GM23248 (cell line): Measurements from ENCODE around the gene GLYR1. TPM values are rescaled to one million over a fixed set of nuclear protein-coding genes. Genes with fewer than 3 reads are reported as not detected.

Source experiments
- DNase-seq: peaks from one replicate; pipeline ENCODE4 v3.0.0-alpha.2; 2015
- H2AFZ ChIP-seq: fragments of 200-600 bp; sonication (generic); 2 replicates; pipeline ENCODE4 v1.6.1; 2016; ENCODE audit warnings: antibody characterized with exemption
- H3F3A ChIP-seq: fragments of 200-600 bp; sonication (generic); 2 replicates; pipeline ENCODE4 v1.6.1; 2016; ENCODE audit warnings: mild to moderate bottlenecking, antibody characterized with exemption, mixed run types; ENCODE audit not compliant: insufficient read depth
- H3K27ac ChIP-seq: fragments of 200-600 bp; sonication (generic); 2 replicates; pipeline ENCODE4 v1.5.1; 2016; ENCODE audit warnings: mild to moderate bottlenecking
- H3K27me3 ChIP-seq: fragments of 200-600 bp; sonication (generic); replicated peaks from 2 replicates; pipeline ENCODE4 v1.6.1; 2016; ENCODE audit warnings: mild to moderate bottlenecking; ENCODE audit not compliant: insufficient read depth
- H3K36me3 ChIP-seq: fragments of 200-600 bp; sonication (generic); 2 replicates; pipeline ENCODE4 v1.6.1; 2016; ENCODE audit warnings: low read depth, mild to moderate bottlenecking
- H3K4me1 ChIP-seq: fragments of 200-600 bp; sonication (generic); 2 replicates; pipeline ENCODE4 v1.6.1; 2016; ENCODE audit warnings: mild to moderate bottlenecking; ENCODE audit not compliant: insufficient read depth
- H3K4me2 ChIP-seq: fragments of 200-600 bp; sonication (generic); one replicate; pipeline ENCODE4 v1.6.1; 2016; ENCODE audit warnings: mild to moderate bottlenecking; ENCODE audit not compliant: unreplicated experiment
- H3K4me3 ChIP-seq: fragments of 200-600 bp; sonication (generic); 2 replicates; pipeline ENCODE4 v1.5.1; 2016; ENCODE audit warnings: mild to moderate bottlenecking
- H3K79me2 ChIP-seq: fragments of 200-600 bp; sonication (generic); 2 replicates; pipeline ENCODE4 v1.6.1; 2016; ENCODE audit warnings: mild to moderate bottlenecking; ENCODE audit not compliant: insufficient read depth
- H3K9ac ChIP-seq: fragments of 200-600 bp; sonication (generic); 2 replicates; pipeline ENCODE4 v1.6.1; 2016; ENCODE audit warnings: mild to moderate bottlenecking
- H3K9me2 ChIP-seq: fragments of 200-600 bp; sonication (generic); 2 replicates; pipeline ENCODE4 v1.6.1; 2016; ENCODE audit warnings: mixed run types, mild to moderate bottlenecking, moderate library complexity; ENCODE audit not compliant: insufficient read depth
- H3K9me3 ChIP-seq: fragments of 200-600 bp; sonication (generic); one replicate; pipeline ENCODE4 v1.6.1; 2017; ENCODE audit warnings: low read depth
- H4K20me1 ChIP-seq: fragments of 200-600 bp; sonication (generic); 2 replicates; pipeline ENCODE4 v1.6.0; 2016; ENCODE audit not compliant: insufficient read depth
- EZH2 ChIP-seq: fragments of 200-600 bp; sonication (generic); IDR thresholded peaks from 2 replicates; pipeline ENCODE4 v1.6.1; 2018; ENCODE audit warnings: antibody characterized with exemption, mild to moderate bottlenecking; ENCODE audit not compliant: insufficient read depth, poor library complexity, severe bottlenecking
- EZH2phosphoT487 ChIP-seq: fragments of 200-600 bp; sonication (generic); IDR thresholded peaks from 2 replicates; pipeline ENCODE4 v1.6.1; 2018; ENCODE audit warnings: antibody characterized with exemption, moderate library complexity, mild to moderate bottlenecking, low read depth; ENCODE audit not compliant: insufficient read depth
- WGBS, 2 experiments: methylation state at CpG; one replicate each; pipeline ENCODE4 v1.1.6; 2015 to 2017; ENCODE audit warnings: low lambda C conversion rate in 2 of 2, low coverage in 1 of 2; ENCODE audit errors: missing lambda C conversion rate in 2 of 2; 5-methylcytosine and 5-hydroxymethylcytosine counted together
- in situ Hi-C: fragments of 300-500 bp; cut with MboI; formaldehyde crosslinking; loops from 2 replicates; pipeline ENCODE4 v1.15.0; 2020
- polyA plus RNA-seq: library from polyadenylated mRNA; unstranded; fragments of >200 nt; fragmentation: Nextera tagmentation; extraction: Ambion mirVana; gene quantifications from 2 replicates; pipeline ENCODE4 v1.2.1, GENCODE V29; 2016
- total RNA-seq: library from RNA; depleted of rRNA; stranded (reverse); fragments of >200 nt; shearing (Covaris generic); gene quantifications from 2 replicates; pipeline ENCODE4 v1.2.3, GENCODE V29; 2014

GLYR1 gene
- total and polyA plus RNA-seq, 2 experiments from 2014 or later: 31.2 to 39.9 TPM

GRCh38 chr16:4801051-4801961 is 45.8 kb downstream of the GLYR1 start:
- 69 to 70% methylated on average over 26 to 29 of the region's 29 CpGs for WGBS, 2 experiments
- H3K27ac ChIP-seq: no peak overlapping the region

GRCh38 chr16:4800290-4801041 is 46.6 kb downstream of the GLYR1 start:
- no peak for DNase-seq
- 85 to 88% methylated on average over 15 to 17 of the region's 17 CpGs for WGBS, 2 experiments
- Histone ChIP-seq H3K27me3 (no peaks in the 10 kb centered on the region), H3K4me2 (no peak overlapping the region), H3K36me3 (no peaks in the 10 kb centered on the region), H3K9ac (no peak overlapping the region), H3K9me3 (no peaks in the 10 kb centered on the region), H3F3A (peaks cover 5% of the 10 kb centered on the region; the same call in 1 of the 2 replicates), H4K20me1 (no peaks in the 10 kb centered on the region), H2AFZ (no peak overlapping the region), H3K9me2 (no peaks in the 10 kb centered on the region), H3K4me3 (no peak overlapping the region), H3K79me2 (no peaks in the 10 kb centered on the region), H3K27ac (no peak overlapping the region), H3K4me1 (no peaks in the 10 kb centered on the region; the same call in none of the 2 replicates)
- in situ Hi-C loops: no loop called here
- TF ChIP-seq EZH2: no peak
- TF ChIP-seq EZH2phosphoT487: no peak

More at GRCh38 chr16:4801051-4801961, 45.8 kb downstream of the GLYR1 start:
- Histone ChIP-seq H3K36me3 (no peaks in the 10 kb centered on the region), H3K27me3 (no peaks in the 10 kb centered on the region), H3K79me2 (no peaks in the 10 kb centered on the region), H2AFZ (peak overlapping the region; percentile 86), H3F3A (peaks cover 5% of the 10 kb centered on the region; the same call in 1 of the 2 replicates), H3K4me2 (peak overlapping the region; percentile 66), H3K9me2 (no peaks in the 10 kb centered on the region), H3K9me3 (no peaks in the 10 kb centered on the region), H3K4me1 (no peaks in the 10 kb centered on the region; the same call in none of the 2 replicates), H3K4me3 (peak overlapping the region; percentile 83), H4K20me1 (no peaks in the 10 kb centered on the region), H3K9ac (peak overlapping the region; percentile 78)
- no peak for TF ChIP-seq EZH2
- no peak for TF ChIP-seq EZH2phosphoT487
- in situ Hi-C loops: no loop called here
- DNase-seq: no peak

- Histone ChIP-seq H3K4me2 (no peak overlapping the region), H3K9ac (no peak overlapping the region), H3K79me2 (no peaks in the 10 kb centered on the region), H3K27me3 (no peaks in the 10 kb centered on the region), H3K27ac (no peak overlapping the region), H3K36me3 (no peaks in the 10 kb centered on the region), H4K20me1 (no peaks in the 10 kb centered on the region), H2AFZ (no peak overlapping the region), H3K4me3 (no peak overlapping the region), H3F3A (peaks cover 5% of the 10 kb centered on the region; the same call in 1 of the 2 replicates), H3K4me1 (no peaks in the 10 kb centered on the region; the same call in none of the 2 replicates), H3K9me3 (no peaks in the 10 kb centered on the region), H3K9me2 (no peaks in the 10 kb centered on the region)
- no peak for DNase-seq
- 80 to 81% methylated on average over 19 of the region's 19 CpGs for WGBS, 2 experiments
- in situ Hi-C loops: no loop called here
- no peak for TF ChIP-seq EZH2phosphoT487
- TF ChIP-seq EZH2: no peak
Measured at GRCh38 chr16:4799171-4799855, 47.8 kb downstream of the GLYR1 start.

GRCh38 chr16:4798456-4798855 is 48.6 kb downstream of the GLYR1 start:
- Histone ChIP-seq H3K4me1 (no peaks in the 10 kb centered on the region; the same call in none of the 2 replicates), H3K4me3 (no peak overlapping the region), H3K27ac (no peak overlapping the region), H3K36me3 (no peaks in the 10 kb centered on the region), H3K79me2 (no peaks in the 10 kb centered on the region), H3K9ac (no peak overlapping the region), H3F3A (peaks cover 5% of the 10 kb centered on the region; the same call in 1 of the 2 replicates), H4K20me1 (no peaks in the 10 kb centered on the region), H3K27me3 (no peaks in the 10 kb centered on the region), H3K4me2 (no peak overlapping the region), H3K9me3 (no peaks in the 10 kb centered on the region), H3K9me2 (no peaks in the 10 kb centered on the region), H2AFZ (no peak overlapping the region)
- in situ Hi-C loops: no loop called here
- TF ChIP-seq EZH2 (no peak), EZH2phosphoT487 (no peak)
- DNase-seq: no peak
- 81 to 94% methylated on average over 9 to 14 of the region's 16 CpGs for WGBS, 2 experiments
